ENCODE data around the gene HBD. TPM values are rescaled to one million over a fixed set of nuclear protein-coding genes. Genes with fewer than 3 reads are reported as not detected.

Gene HBD
- total and polyA plus RNA-seq, 11 donors, result 4.2 TPM; not detected in 10

DNA sequence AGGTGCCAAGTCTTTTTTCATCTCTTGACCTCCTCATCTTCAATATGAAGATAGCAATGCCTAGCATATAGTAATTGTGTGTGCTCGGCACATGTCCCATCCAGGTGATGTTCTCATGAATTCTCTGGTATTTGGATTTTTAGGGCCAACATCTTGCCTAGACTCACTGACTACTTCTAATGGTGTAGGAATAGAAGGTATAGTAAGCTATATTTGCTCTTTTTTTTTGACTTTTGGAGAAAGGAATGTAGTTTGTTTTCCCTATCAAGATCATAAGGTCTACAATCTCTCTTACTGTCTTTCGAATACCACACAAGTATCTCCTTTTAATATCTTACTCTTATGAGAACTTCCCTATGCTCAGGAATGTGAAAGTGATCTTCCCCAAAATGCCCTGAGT lies 3.2 kb downstream of the HBD start:
- ATAC-seq (no peak), DNase-seq (no peak)
- WGBS, 4 donors, result 76 to 94% (median 79%) methylated on average over 2 of the region's 2 CpGs
- H3K27me3 ChIP-seq, result peaks cover 0 to 3% (median 0%) of the 10 kb centered on the region in 9 donors
- intact Hi-C loops (cut with DNase I), result no loop called here
- no peak overlapping the region for H3K4me3 ChIP-seq
- TF ChIP-seq POLR2A (IDR thresholded peaks at IDR 0.05), result no peak
- no peak for TF ChIP-seq CTCF (IDR thresholded peaks at IDR 0.05)
- no peaks in the 10 kb centered on the region for H3K4me1 ChIP-seq
- H3K27ac ChIP-seq, result no peak overlapping the region
- H3K9me3 ChIP-seq, result no peaks in the 10 kb centered on the region
- no peaks in the 10 kb centered on the region for H3K36me3 ChIP-seq

GRCh38 chr11:5230266-5230665 lies 4.0 kb downstream of the HBD start:
- H3K36me3 ChIP-seq, result no peaks in the 10 kb centered on the region
- no peak overlapping the region for H3K4me3 ChIP-seq
- DNase-seq (no peak), ATAC-seq (no peak)
- TF ChIP-seq POLR2A (IDR thresholded peaks at IDR 0.05) (no peak), CTCF (IDR thresholded peaks at IDR 0.05) (no peak)
- WGBS, 4 donors, result 81 to 92% (median 88%) methylated on average over 1 of the region's 1 CpG
- peaks cover 0 to under 1% (median 0%) of the 10 kb centered on the region in 9 donors for H3K27me3 ChIP-seq
- intact Hi-C loops (cut with DNase I), result no loop called here
- H3K27ac ChIP-seq, result no peak overlapping the region
- no peaks in the 10 kb centered on the region for H3K4me1 ChIP-seq
- H3K9me3 ChIP-seq, result no peaks in the 10 kb centered on the region

- Histone ChIP-seq H3K4me3 (no peak overlapping the region), H3K27ac (no peak overlapping the region), H3K4me1 (no peaks in the 10 kb centered on the region), H3K9me3 (no peaks in the 10 kb centered on the region), H3K27me3 (no peaks in the 10 kb centered on the region), H3K36me3 (no peaks in the 10 kb centered on the region)
- WGBS, 4 donors, result 82 to 94% (median 85%) methylated on average over 2 of the region's 2 CpGs
- no peak for TF ChIP-seq CTCF (IDR thresholded peaks at IDR 0.05)
- no peak for TF ChIP-seq POLR2A (IDR thresholded peaks at IDR 0.05)
- intact Hi-C loops (cut with DNase I), result no loop called here
- ATAC-seq, result no peak
- DNase-seq, result no peak
Measured at GRCh38 chr11:5229796-5230195, 4.5 kb downstream of the HBD start.

- Histone ChIP-seq H3K36me3 (no peaks in the 10 kb centered on the region), H3K4me3 (no peak overlapping the region), H3K27ac (no peak overlapping the region), H3K27me3 (no peaks in the 10 kb centered on the region), H3K9me3 (no peaks in the 10 kb centered on the region), H3K4me1 (no peaks in the 10 kb centered on the region)
- ATAC-seq (no peak), DNase-seq (no peak)
- no peak for TF ChIP-seq CTCF (IDR thresholded peaks at IDR 0.05)
- TF ChIP-seq POLR2A (IDR thresholded peaks at IDR 0.05), result no peak
- intact Hi-C loops (cut with DNase I), result no loop called here
- WGBS, 4 donors, result 83 to 88% (median 87%) methylated on average over 1 of the region's 1 CpG
Measured at GRCh38 chr11:5229356-5229755, 4.9 kb downstream of the HBD start.

Data from heart left ventricle (tissue), 16 donors.